GM23338 (cell line): ENCODE data around the gene NTNG2. TPM values are rescaled to one million over a fixed set of nuclear protein-coding genes. Genes with fewer than 3 reads are reported as not detected.

Source experiments
- ATAC-seq: fragments of 200-7000 bp; cut with Tn5 transposase; 3 replicates; pipeline ENCODE4 v1.9.1; 2020
- DNase-seq: peaks from one replicate; pipeline ENCODE4 v3.0.0-alpha.2; 2015; ENCODE audit warnings: low spot score
- H2AFZ ChIP-seq: fragments of 200-600 bp; sonication (generic); 2 replicates; pipeline ENCODE4 v1.8.0; 2016; ENCODE audit warnings: antibody characterized with exemption, mild to moderate bottlenecking, moderate library complexity
- H3F3A ChIP-seq: fragments of 200-600 bp; sonication (generic); replicated peaks from 2 replicates; pipeline ENCODE4 v1.8.0; 2017; ENCODE audit warnings: antibody characterized with exemption, mixed run types, low read depth
- H3K27ac ChIP-seq: fragments of 200-600 bp; sonication (generic); 2 replicates; pipeline ENCODE4 v1.6.1; 2016; ENCODE audit warnings: low read depth
- H3K27me3 ChIP-seq: fragments of 200-600 bp; sonication (generic); 2 replicates; pipeline ENCODE4 v1.8.0; 2016; ENCODE audit warnings: mild to moderate bottlenecking, mixed run types, moderate library complexity; ENCODE audit not compliant: insufficient read depth
- H3K36me3 ChIP-seq: fragments of 200-600 bp; sonication (generic); 2 replicates; pipeline ENCODE4 v1.8.0; 2016; ENCODE audit warnings: mild to moderate bottlenecking; ENCODE audit not compliant: insufficient read depth
- H3K4me1 ChIP-seq: fragments of 200-600 bp; sonication (generic); 2 replicates; pipeline ENCODE4 v1.8.0; 2016; ENCODE audit warnings: mild to moderate bottlenecking, moderate library complexity; ENCODE audit not compliant: insufficient read depth
- H3K4me2 ChIP-seq: fragments of 200-600 bp; sonication (generic); 2 replicates; pipeline ENCODE4 v1.7.1; 2017; ENCODE audit warnings: mixed run types
- H3K4me3 ChIP-seq: fragments of 200-600 bp; sonication (generic); 2 replicates; pipeline ENCODE4 v1.6.1; 2016; ENCODE audit warnings: mixed run types
- H3K79me2 ChIP-seq: fragments of 200-600 bp; sonication (generic); replicated peaks from 2 replicates; pipeline ENCODE4 v1.8.0; 2017; ENCODE audit warnings: mild to moderate bottlenecking; ENCODE audit not compliant: insufficient read depth
- H3K9me2 ChIP-seq: fragments of 200-600 bp; sonication (generic); 2 replicates; pipeline ENCODE4 v1.8.0; 2017; ENCODE audit not compliant: insufficient read depth
- H4K20me1 ChIP-seq: fragments of 200-600 bp; sonication (generic); replicated peaks from 2 replicates; pipeline ENCODE4 v1.8.0; 2017; ENCODE audit warnings: mild to moderate bottlenecking; ENCODE audit not compliant: insufficient read depth
- H3K27ac Mint-ChIP-seq: 2 replicates; pipeline ENCODE4 v1.8.0; 2020; ENCODE audit warnings: inconsistent platforms, mild to moderate bottlenecking, moderate library complexity, mixed read lengths
- H3K27me3 Mint-ChIP-seq: 3 replicates; pipeline ENCODE4 v1.8.0; 2022; ENCODE audit warnings: low read depth, mild to moderate bottlenecking, moderate library complexity, mixed read lengths, inconsistent platforms; ENCODE audit not compliant: insufficient read depth, poor library complexity
- H3K36me3 Mint-ChIP-seq: 3 replicates; pipeline ENCODE4 v1.8.0; 2021; ENCODE audit warnings: low read depth, mild to moderate bottlenecking, inconsistent platforms, moderate library complexity, mixed read lengths
- H3K4me1 Mint-ChIP-seq: 3 replicates; pipeline ENCODE4 v1.8.0; 2020; ENCODE audit warnings: mild to moderate bottlenecking, inconsistent platforms, mixed read lengths
- H3K4me3 Mint-ChIP-seq: 3 replicates; pipeline ENCODE4 v1.8.0; 2021; ENCODE audit warnings: moderate library complexity, mild to moderate bottlenecking, inconsistent platforms, mixed read lengths
- H3K9me3 Mint-ChIP-seq: 3 replicates; pipeline ENCODE4 v1.8.0; 2020; ENCODE audit warnings: moderate library complexity, mild to moderate bottlenecking, inconsistent platforms, mixed read lengths
- CREB1 ChIP-seq: fragments of 250-450 bp; sonication (Bioruptor Pico); IDR thresholded peaks from 2 replicates; pipeline ENCODE4 v1.5.0; 2020; ENCODE audit warnings: low read depth, mild to moderate bottlenecking, moderate library complexity
- EZH2 ChIP-seq: fragments of 200-600 bp; sonication (generic); IDR thresholded peaks from one replicate; pipeline ENCODE4 v1.8.0; 2017; ENCODE audit warnings: antibody characterized with exemption, mild to moderate bottlenecking, low read depth; ENCODE audit not compliant: unreplicated experiment
- EZH2phosphoT487 ChIP-seq: fragments of 200-600 bp; sonication (generic); IDR thresholded peaks from one replicate; pipeline ENCODE4 v1.8.1; 2018; ENCODE audit warnings: antibody characterized with exemption; ENCODE audit not compliant: unreplicated experiment
- JUNB ChIP-seq: IDR thresholded peaks from one replicate; pipeline ENCODE4 v1.6.1; 2016; ENCODE audit warnings: antibody characterized with exemption; ENCODE audit not compliant: unreplicated experiment
- NANOG ChIP-seq: IDR thresholded peaks from 2 replicates; pipeline ENCODE4 v1.6.1; 2016; ENCODE audit warnings: antibody characterized with exemption, borderline replicate concordance
- POLR2AphosphoS5 ChIP-seq: IDR thresholded peaks from 2 replicates; pipeline ENCODE4 v1.6.1; 2016; ENCODE audit warnings: antibody characterized with exemption, low read depth
- STAT1 ChIP-seq: IDR thresholded peaks from one replicate; pipeline ENCODE4 v1.6.1; 2016; ENCODE audit warnings: antibody characterized with exemption; ENCODE audit not compliant: unreplicated experiment
- ZNF114 ChIP-seq: fragments of 250-450 bp; sonication (Bioruptor Pico); IDR thresholded peaks from 2 replicates; pipeline ENCODE4 v1.5.0; 2020; ENCODE audit warnings: mild to moderate bottlenecking, moderate library complexity
- ZNF331 ChIP-seq: fragments of 250-450 bp; sonication (Bioruptor Pico); IDR thresholded peaks from 2 replicates; pipeline ENCODE4 v1.5.0; 2020; ENCODE audit warnings: low read depth, mild to moderate bottlenecking, moderate library complexity
- polyA plus RNA-seq: library from polyadenylated mRNA; unstranded; fragments of >200 nt; fragmentation: Nextera tagmentation; extraction: Ambion mirVana; gene quantifications from 2 replicates; pipeline ENCODE4 v1.2.1, GENCODE V29; 2016
- total RNA-seq: library from RNA; depleted of rRNA; stranded (reverse); fragments of >200 nt; shearing (Covaris generic); gene quantifications from 2 replicates; pipeline ENCODE4 v1.2.3, GENCODE V29; 2014
- TF ChIP-seq, protein P1 (sequence below): fragments of 250-450 bp; sonication (Bioruptor Pico); IDR thresholded peaks from 2 replicates; pipeline ENCODE4 v1.5.0; 2020; ENCODE audit warnings: mild to moderate bottlenecking, moderate library complexity
- TF ChIP-seq, protein P2 (sequence below), 2 experiments: fragments of 200-600 bp in 1 of 2; sonication (generic) in 1 of 2; conservative IDR thresholded peaks; 2 replicates each; pipeline versions ENCODE4 v1.5.1 to v1.6.1; 2016 to 2017; ENCODE audit warnings: antibody characterized with exemption in 2 of 2, low read depth in 2 of 2, mild to moderate bottlenecking in 2 of 2, moderate library complexity in 1 of 2
- TF ChIP-seq, protein P3 (sequence below): IDR thresholded peaks from 2 replicates; pipeline ENCODE4 v1.6.1; 2016; ENCODE audit warnings: antibody characterized with exemption

Gene NTNG2
- total and polyA plus RNA-seq, 2 experiments from 2014 or later: 0.99 to 1.7 TPM

DNA sequence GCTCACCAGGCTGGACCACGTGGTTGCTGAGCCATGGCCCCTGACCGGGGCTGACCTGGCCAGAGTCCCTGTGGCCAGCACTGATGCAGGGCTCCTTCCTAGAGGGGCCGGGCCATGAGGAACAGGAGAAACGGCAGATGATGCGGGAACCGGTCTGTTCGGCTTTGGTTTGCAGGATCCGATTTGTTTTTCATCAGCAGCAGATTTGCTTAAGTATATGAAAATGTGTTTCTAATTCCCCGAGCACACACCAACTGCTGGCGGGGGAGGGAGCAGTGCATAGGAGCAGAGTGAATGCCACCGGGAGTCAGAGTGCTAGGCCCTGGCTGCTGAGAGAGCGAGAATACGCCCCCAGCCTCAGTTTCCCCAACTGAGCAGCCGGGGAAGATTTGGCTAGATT, 13.6 kb downstream of the NTNG2 start (continued):
- TF ChIP-seq JUNB: no peak
- TF ChIP-seq EZH2phosphoT487: no peak
- TF ChIP-seq, protein P1, sequence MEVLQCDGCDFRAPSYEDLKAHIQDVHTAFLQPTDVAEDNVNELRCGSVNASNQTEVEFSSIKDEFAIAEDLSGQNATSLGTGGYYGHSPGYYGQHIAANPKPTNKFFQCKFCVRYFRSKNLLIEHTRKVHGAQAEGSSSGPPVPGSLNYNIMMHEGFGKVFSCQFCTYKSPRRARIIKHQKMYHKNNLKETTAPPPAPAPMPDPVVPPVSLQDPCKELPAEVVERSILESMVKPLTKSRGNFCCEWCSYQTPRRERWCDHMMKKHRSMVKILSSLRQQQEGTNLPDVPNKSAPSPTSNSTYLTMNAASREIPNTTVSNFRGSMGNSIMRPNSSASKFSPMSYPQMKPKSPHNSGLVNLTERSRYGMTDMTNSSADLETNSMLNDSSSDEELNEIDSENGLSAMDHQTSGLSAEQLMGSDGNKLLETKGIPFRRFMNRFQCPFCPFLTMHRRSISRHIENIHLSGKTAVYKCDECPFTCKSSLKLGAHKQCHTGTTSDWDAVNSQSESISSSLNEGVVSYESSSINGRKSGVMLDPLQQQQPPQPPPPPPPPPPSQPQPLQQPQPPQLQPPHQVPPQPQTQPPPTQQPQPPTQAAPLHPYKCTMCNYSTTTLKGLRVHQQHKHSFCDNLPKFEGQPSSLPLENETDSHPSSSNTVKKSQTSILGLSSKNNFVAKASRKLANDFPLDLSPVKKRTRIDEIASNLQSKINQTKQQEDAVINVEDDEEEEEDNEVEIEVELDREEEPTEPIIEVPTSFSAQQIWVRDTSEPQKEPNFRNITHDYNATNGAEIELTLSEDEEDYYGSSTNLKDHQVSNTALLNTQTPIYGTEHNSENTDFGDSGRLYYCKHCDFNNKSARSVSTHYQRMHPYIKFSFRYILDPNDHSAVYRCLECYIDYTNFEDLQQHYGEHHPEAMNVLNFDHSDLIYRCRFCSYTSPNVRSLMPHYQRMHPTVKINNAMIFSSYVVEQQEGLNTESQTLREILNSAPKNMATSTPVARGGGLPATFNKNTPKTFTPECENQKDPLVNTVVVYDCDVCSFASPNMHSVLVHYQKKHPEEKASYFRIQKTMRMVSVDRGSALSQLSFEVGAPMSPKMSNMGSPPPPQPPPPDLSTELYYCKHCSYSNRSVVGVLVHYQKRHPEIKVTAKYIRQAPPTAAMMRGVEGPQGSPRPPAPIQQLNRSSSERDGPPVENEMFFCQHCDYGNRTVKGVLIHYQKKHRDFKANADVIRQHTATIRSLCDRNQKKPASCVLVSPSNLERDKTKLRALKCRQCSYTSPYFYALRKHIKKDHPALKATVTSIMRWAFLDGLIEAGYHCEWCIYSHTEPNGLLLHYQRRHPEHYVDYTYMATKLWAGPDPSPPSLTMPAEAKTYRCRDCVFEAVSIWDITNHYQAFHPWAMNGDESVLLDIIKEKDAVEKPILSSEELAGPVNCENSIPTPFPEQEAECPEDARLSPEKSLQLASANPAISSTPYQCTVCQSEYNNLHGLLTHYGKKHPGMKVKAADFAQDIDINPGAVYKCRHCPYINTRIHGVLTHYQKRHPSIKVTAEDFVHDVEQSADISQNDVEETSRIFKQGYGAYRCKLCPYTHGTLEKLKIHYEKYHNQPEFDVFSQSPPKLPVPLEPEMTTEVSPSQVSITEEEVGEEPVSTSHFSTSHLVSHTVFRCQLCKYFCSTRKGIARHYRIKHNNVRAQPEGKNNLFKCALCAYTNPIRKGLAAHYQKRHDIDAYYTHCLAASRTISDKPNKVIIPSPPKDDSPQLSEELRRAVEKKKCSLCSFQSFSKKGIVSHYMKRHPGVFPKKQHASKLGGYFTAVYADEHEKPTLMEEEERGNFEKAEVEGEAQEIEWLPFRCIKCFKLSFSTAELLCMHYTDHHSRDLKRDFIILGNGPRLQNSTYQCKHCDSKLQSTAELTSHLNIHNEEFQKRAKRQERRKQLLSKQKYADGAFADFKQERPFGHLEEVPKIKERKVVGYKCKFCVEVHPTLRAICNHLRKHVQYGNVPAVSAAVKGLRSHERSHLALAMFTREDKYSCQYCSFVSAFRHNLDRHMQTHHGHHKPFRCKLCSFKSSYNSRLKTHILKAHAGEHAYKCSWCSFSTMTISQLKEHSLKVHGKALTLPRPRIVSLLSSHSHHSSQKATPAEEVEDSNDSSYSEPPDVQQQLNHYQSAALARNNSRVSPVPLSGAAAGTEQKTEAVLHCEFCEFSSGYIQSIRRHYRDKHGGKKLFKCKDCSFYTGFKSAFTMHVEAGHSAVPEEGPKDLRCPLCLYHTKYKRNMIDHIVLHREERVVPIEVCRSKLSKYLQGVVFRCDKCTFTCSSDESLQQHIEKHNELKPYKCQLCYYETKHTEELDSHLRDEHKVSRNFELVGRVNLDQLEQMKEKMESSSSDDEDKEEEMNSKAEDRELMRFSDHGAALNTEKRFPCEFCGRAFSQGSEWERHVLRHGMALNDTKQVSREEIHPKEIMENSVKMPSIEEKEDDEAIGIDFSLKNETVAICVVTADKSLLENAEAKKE (CRISPR knock-in tag): no peak
- no peak for TF ChIP-seq POLR2AphosphoS5

DNA sequence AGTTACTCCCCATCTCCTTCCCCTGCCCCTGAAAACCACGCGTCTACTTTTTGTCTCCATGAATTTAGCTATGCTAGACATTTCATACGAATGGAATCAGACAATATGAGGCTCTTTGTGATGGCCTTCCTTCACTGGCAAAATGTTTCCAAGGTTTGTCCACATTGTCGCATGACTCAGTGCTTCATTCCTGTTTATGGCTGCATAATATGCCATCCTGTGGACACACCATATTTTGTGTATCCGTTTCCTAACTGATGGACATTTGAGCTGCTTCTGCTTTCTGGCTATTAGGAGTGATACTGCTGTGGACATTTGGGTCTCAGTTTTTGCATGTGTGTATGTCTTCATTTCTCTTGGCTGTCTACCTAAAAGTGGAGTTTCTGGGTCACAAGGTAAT, 14.5 kb downstream of the NTNG2 start:
- Mint-ChIP-seq H3K4me1 (no peaks in the 10 kb centered on the region; the same call in 2 of the 3 replicates), H3K4me3 (no peak overlapping the region), H3K27ac (no peak overlapping the region), H3K27me3 (peaks cover 13% of the 10 kb centered on the region), H3K9me3 (peaks cover 2% of the 10 kb centered on the region; the same call in 1 of the 3 replicates), H3K36me3 (no peaks in the 10 kb centered on the region; the same call in 2 of the 3 replicates)
- no peak overlapping the region for H2AFZ ChIP-seq
- H3K9me2 ChIP-seq: no peaks in the 10 kb centered on the region; the same call in 1 of the 2 replicates
- H3K36me3 ChIP-seq: no peaks in the 10 kb centered on the region
- no peaks in the 10 kb centered on the region for H3K27me3 ChIP-seq
- no peak overlapping the region for H3K27ac ChIP-seq
- H3K4me2 ChIP-seq: no peak overlapping the region
- no peaks in the 10 kb centered on the region for H3F3A ChIP-seq
- H3K79me2 ChIP-seq: no peaks in the 10 kb centered on the region
- no peak for DNase-seq
- no peaks in the 10 kb centered on the region for H3K4me1 ChIP-seq
- ATAC-seq: no peak
- no peak overlapping the region for H3K4me3 ChIP-seq
- H4K20me1 ChIP-seq: no peaks in the 10 kb centered on the region
- TF ChIP-seq EZH2 (no peak), ZNF114 (no peak), STAT1 (no peak), CREB1 (CRISPR knock-in tag) (no peak), ZNF331 (CRISPR knock-in tag) (no peak), JUNB (no peak), NANOG (no peak), POLR2AphosphoS5 (no peak)
- TF ChIP-seq, protein P2, sequence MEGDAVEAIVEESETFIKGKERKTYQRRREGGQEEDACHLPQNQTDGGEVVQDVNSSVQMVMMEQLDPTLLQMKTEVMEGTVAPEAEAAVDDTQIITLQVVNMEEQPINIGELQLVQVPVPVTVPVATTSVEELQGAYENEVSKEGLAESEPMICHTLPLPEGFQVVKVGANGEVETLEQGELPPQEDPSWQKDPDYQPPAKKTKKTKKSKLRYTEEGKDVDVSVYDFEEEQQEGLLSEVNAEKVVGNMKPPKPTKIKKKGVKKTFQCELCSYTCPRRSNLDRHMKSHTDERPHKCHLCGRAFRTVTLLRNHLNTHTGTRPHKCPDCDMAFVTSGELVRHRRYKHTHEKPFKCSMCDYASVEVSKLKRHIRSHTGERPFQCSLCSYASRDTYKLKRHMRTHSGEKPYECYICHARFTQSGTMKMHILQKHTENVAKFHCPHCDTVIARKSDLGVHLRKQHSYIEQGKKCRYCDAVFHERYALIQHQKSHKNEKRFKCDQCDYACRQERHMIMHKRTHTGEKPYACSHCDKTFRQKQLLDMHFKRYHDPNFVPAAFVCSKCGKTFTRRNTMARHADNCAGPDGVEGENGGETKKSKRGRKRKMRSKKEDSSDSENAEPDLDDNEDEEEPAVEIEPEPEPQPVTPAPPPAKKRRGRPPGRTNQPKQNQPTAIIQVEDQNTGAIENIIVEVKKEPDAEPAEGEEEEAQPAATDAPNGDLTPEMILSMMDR (conservative IDR thresholded peaks at IDR 0.05; ENCODE audit: low read depth in 2 of 2): no peak
- TF ChIP-seq, protein P3, sequence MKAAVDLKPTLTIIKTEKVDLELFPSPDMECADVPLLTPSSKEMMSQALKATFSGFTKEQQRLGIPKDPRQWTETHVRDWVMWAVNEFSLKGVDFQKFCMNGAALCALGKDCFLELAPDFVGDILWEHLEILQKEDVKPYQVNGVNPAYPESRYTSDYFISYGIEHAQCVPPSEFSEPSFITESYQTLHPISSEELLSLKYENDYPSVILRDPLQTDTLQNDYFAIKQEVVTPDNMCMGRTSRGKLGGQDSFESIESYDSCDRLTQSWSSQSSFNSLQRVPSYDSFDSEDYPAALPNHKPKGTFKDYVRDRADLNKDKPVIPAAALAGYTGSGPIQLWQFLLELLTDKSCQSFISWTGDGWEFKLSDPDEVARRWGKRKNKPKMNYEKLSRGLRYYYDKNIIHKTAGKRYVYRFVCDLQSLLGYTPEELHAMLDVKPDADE: no peak
